BJ (cell line): Measurements from ENCODE around the gene N4BP2L2. TPM values are rescaled to one million over a fixed set of nuclear protein-coding genes. Genes with fewer than 3 reads are reported as not detected.

Experiments
- CTCF ChIA-PET: fragments of 350-600 bp; formaldehyde crosslinking; extraction: SDS; loops from one replicate; lab custom pipeline; 2021; ENCODE audit warnings: antibody characterized with exemption, inconsistent platforms; lab: Yijun Ruan, JAX
- POLR2A ChIA-PET: fragments of 300-600 bp; sonication (Branson Sonifier 250); formaldehyde crosslinking; extraction: SDS; loops from one replicate; lab custom pipeline; 2021; ENCODE audit warnings: antibody characterized with exemption; lab: Charles Lee
- DNase-seq: peaks from one replicate; pipeline ENCODE4 v3.0.0-alpha.2; 2011; ENCODE audit warnings: low read depth
- H3K27me3 ChIP-seq: 2 replicates; pipeline ENCODE4 v1.6.0; 2011; ENCODE audit warnings: low read length; ENCODE audit not compliant: control insufficient read depth, insufficient read depth
- H3K36me3 ChIP-seq: 2 replicates; pipeline ENCODE4 v1.5.1; 2011; ENCODE audit warnings: low read length; ENCODE audit not compliant: control insufficient read depth, insufficient read depth
- H3K4me3 ChIP-seq: 2 replicates; pipeline ENCODE4 v1.5.1; 2011; ENCODE audit warnings: low read depth, mild to moderate bottlenecking, control low read depth, low read length
- CTCF ChIP-seq: IDR thresholded peaks from 2 replicates; pipeline ENCODE4 v1.5.1; 2011; ENCODE audit warnings: low read depth, mild to moderate bottlenecking, control low read depth, inconsistent platforms, low read length, moderate library complexity; ENCODE audit not compliant: insufficient read depth
- polyA plus RNA-seq: library from polyadenylated mRNA; depleted of rRNA; stranded (reverse); fragments of >200 nt; gene quantifications from 2 replicates; pipeline ENCODE4 v1.2.3, GENCODE V29; 2011

N4BP2L2 gene
- polyA plus RNA-seq, 1 experiment: 16.5 TPM

GRCh38 chr13:32530841-32531253, 7.7 kb downstream of the N4BP2L2 start:
- POLR2A ChIA-PET: no interaction called here
- no peak for TF ChIP-seq CTCF
- peak; percentile 35 for DNase-seq
- CTCF ChIA-PET: no interaction called here
- H3K4me3 ChIP-seq: no peak overlapping the region
- peaks cover 2% of the 10 kb centered on the region; the same call in 1 of the 2 replicates for H3K36me3 ChIP-seq
- H3K27me3 ChIP-seq: no peaks in the 10 kb centered on the region

DNA sequence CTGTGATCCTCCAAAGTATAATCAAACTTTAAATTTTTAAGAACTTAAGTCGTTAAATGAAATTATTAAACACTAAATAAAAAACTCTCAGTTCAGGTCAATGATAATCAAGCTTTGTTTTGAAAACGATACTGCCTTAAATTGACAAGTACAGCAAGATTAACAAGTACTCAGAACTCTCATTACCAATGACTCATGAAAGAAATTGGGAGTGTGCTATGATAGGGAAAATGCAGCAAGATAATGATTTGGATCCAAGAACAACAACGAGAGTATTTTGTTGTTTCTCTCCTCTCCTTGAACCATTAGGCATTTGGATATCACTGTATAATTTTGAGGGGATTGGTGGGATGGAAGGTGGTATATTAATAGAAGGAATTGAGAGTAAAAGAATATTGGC, 10.2 kb downstream of the N4BP2L2 start:
- Histone ChIP-seq H3K36me3 (peaks cover 4% of the 10 kb centered on the region; the same call in 1 of the 2 replicates), H3K4me3 (no peak overlapping the region), H3K27me3 (no peaks in the 10 kb centered on the region)
- ChIA-PET POLR2A (no interaction called here), CTCF (no interaction called here)
- DNase-seq: no peak
- TF ChIP-seq CTCF: no peak

GRCh38 chr13:32527151-32527550, 11.4 kb downstream of the N4BP2L2 start:
- TF ChIP-seq CTCF: no peak
- Histone ChIP-seq H3K36me3 (peaks cover 4% of the 10 kb centered on the region; the same call in 1 of the 2 replicates), H3K27me3 (no peaks in the 10 kb centered on the region), H3K4me3 (no peak overlapping the region)
- CTCF ChIA-PET: interaction anchor here (2.5 kb wide), 1 partner anchor 13 kb away, joined by 12 read pairs; no protein-coding TSS in a partner anchor
- no peak for DNase-seq
- POLR2A ChIA-PET: interaction anchor here (0.7 kb wide), 1 partner anchor 182 kb away, joined by 3 read pairs; no protein-coding TSS in a partner anchor

DNA sequence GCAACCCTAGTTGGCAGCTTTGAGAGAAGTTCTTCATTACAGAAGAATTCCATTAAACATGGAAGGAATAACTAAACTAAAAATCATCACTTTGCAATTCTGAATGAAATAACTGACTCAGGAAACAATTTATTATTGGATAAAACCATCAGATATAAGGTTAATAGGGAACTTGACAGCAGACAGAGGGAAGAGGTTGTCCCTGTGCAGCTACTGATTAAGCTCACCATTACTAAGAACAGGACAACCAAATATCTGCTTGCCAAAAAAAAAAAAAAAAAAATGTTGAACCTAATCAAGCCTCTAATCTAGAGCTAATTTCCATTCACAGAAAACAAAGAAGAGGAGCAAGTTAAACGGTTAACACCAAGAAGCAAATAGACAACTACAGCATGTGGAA, 12.8 kb downstream of the N4BP2L2 start:
- H3K27me3 ChIP-seq: no peaks in the 10 kb centered on the region
- no peak overlapping the region for H3K4me3 ChIP-seq
- ChIA-PET CTCF (interaction anchor here (2.5 kb wide), 1 partner anchor 11 kb away, joined by 12 read pairs; no protein-coding TSS in a partner anchor), POLR2A (no interaction called here)
- no peak for DNase-seq
- peaks cover 2% of the 10 kb centered on the region; the same call in 1 of the 2 replicates for H3K36me3 ChIP-seq
- no peak for TF ChIP-seq CTCF

DNA sequence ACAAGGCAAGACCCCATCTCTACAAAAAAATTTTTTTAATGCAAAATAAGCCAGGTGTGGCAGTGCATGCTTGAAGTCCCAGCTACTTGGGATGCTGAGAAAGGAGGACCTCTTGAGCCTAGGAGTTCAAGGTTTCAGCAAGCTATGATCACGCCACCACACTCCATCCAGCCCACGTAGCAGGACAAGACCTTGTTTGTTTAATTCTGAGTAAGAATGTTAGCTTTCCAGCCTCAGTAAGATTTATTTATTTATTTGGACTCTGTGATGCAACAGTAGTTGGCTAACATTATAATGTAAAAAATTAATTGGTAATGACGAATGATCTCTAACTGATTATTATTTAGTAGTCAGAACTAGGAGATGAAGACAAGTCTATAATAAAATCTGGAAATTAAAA, 23.3 kb downstream of the N4BP2L2 start:
- Histone ChIP-seq H3K27me3 (no peaks in the 10 kb centered on the region), H3K4me3 (no peak overlapping the region), H3K36me3 (peaks cover 6% of the 10 kb centered on the region)
- TF ChIP-seq CTCF: no peak
- ChIA-PET POLR2A (no interaction called here), CTCF (interaction anchor here (0.8 to 2.6 kb wide), 2 partner anchors 11 to 13 kb away, joined by 3 to 12 read pairs; no protein-coding TSS in a partner anchor)
- DNase-seq: no peak
